HepG2 (cell line): ENCODE data around the gene NISCH. TPM values are rescaled to one million over a fixed set of nuclear protein-coding genes. Genes with fewer than 3 reads are reported as not detected.

Source experiments
- ARHGAP35 ChIP-seq: sonication (generic); formaldehyde crosslinking; IDR thresholded peaks from 2 replicates; pipeline ENCODE4 v1.9.0; 2022; ENCODE audit warnings: mild to moderate bottlenecking, inconsistent platforms, moderate library complexity, missing genetic modification reagents, borderline replicate concordance
- ETS1 ChIP-seq: sonication (generic); formaldehyde crosslinking; IDR thresholded peaks from 2 replicates; pipeline ENCODE4 v1.4.0; 2020; ENCODE audit warnings: missing genetic modification reagents
- ETV5 ChIP-seq: IDR thresholded peaks from 2 replicates; pipeline ENCODE4 v1.6.1; 2018; ENCODE audit warnings: missing biosample characterization, missing genetic modification reagents, inconsistent platforms, borderline replicate concordance
- HOXA5 ChIP-seq: sonication (generic); formaldehyde crosslinking; IDR thresholded peaks from 2 replicates; pipeline ENCODE4 v1.4.0; 2020; ENCODE audit warnings: missing genetic modification reagents
- HOXA9 ChIP-seq: sonication (generic); formaldehyde crosslinking; IDR thresholded peaks from 2 replicates; pipeline ENCODE4 v1.8.1; 2022; ENCODE audit warnings: missing genetic modification reagents, mild to moderate bottlenecking, moderate library complexity, borderline replicate concordance
- IRX3 ChIP-seq: sonication (generic); formaldehyde crosslinking; IDR thresholded peaks from 2 replicates; pipeline ENCODE4 v1.8.1; 2023; ENCODE audit warnings: mild to moderate bottlenecking, low read depth, missing genetic modification reagents, borderline replicate concordance
- MATR3 ChIP-seq: sonication (generic); formaldehyde crosslinking; IDR thresholded peaks from 2 replicates; pipeline ENCODE4 v1.4.0; 2020; ENCODE audit warnings: missing genetic modification reagents
- MED8 ChIP-seq: sonication (generic); formaldehyde crosslinking; IDR thresholded peaks from 2 replicates; pipeline ENCODE4 v1.8.1; 2023; ENCODE audit warnings: mild to moderate bottlenecking, missing genetic modification reagents; ENCODE audit not compliant: insufficient replicate concordance
- ZNF142 ChIP-seq: sonication (generic); formaldehyde crosslinking; IDR thresholded peaks from 2 replicates; pipeline ENCODE4 v1.4.0; 2020; ENCODE audit warnings: missing genetic modification reagents
- ZNF24 ChIP-seq: fragments of 450-650 bp; IDR thresholded peaks from 2 replicates; pipeline ENCODE4 v1.6.1; 2017; ENCODE audit warnings: antibody characterized with exemption, mild to moderate bottlenecking
- ZNF326 ChIP-seq: sonication (generic); formaldehyde crosslinking; IDR thresholded peaks from 2 replicates; pipeline ENCODE4 v1.4.0; 2020; ENCODE audit warnings: missing genetic modification reagents, borderline replicate concordance
- polyA plus RNA-seq, 8 experiments: library from polyadenylated mRNA; depleted of rRNA in 3 of 8; stranded (reverse) in 7 of 8; unstranded in 1 of 8; fragments of >200 nt; fragmentation: Illumina TruSeq in 4 of 8; extraction: Trizol in 4 of 8; gene quantifications; 2 replicates each; pipeline versions ENCODE4 v1.2.1 to v1.2.3, GENCODE V29; 2011 to 2016; ENCODE audit warnings: low read depth in 4 of 8, missing spikeins in 1 of 8, mixed read lengths in 1 of 8; ENCODE audit not compliant: insufficient read depth in 1 of 8
- total RNA-seq, 5 experiments: library from RNA; depleted of rRNA; stranded (reverse); fragments of >200 nt; fragmentation: Illumina TruSeq; extraction: Trizol; gene quantifications; 2 replicates each; pipeline ENCODE4 v1.2.3, GENCODE V29; 2016; ENCODE audit warnings: low read depth in 1 of 5
- TF ChIP-seq, protein P1 (sequence below): sonication (generic); formaldehyde crosslinking; IDR thresholded peaks from 2 replicates; pipeline ENCODE4 v1.8.0; 2023; ENCODE audit warnings: mild to moderate bottlenecking, missing genetic modification reagents
- TF ChIP-seq, protein P2 (sequence below), 2 experiments: sonication (generic) in 1 of 2; formaldehyde crosslinking in 1 of 2; IDR thresholded peaks; 2 replicates each; pipeline versions ENCODE4 v1.4.0 to v1.6.1; 2016 to 2020; ENCODE audit warnings: borderline replicate concordance in 1 of 2, low read depth in 1 of 2, mild to moderate bottlenecking in 1 of 2, missing genetic modification reagents in 1 of 2

Gene NISCH
- total and polyA plus RNA-seq, 2 of the 13 experiments (the other 11 are each of a cell fraction or from before 2014, with no cell fraction given) = 27.0 to 47.6 TPM

- no peak for TF ChIP-seq IRX3 (CRISPR knock-in tag)
- no peak for TF ChIP-seq ARHGAP35
- no peak for TF ChIP-seq MATR3
- TF ChIP-seq, protein P1, sequence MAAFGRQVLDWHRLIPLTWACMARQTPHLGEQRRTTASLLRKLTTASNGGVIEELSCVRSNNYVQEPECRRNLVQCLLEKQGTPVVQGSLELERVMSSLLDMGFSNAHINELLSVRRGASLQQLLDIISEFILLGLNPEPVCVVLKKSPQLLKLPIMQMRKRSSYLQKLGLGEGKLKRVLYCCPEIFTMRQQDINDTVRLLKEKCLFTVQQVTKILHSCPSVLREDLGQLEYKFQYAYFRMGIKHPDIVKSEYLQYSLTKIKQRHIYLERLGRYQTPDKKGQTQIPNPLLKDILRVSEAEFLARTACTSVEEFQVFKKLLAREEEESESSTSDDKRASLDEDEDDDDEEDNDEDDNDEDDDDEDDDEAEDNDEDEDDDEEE (CRISPR knock-in tag) = no peak; the same call in 1 of the 2 replicates
- no peak for TF ChIP-seq ZNF326
- TF ChIP-seq HOXA5 (CRISPR knock-in tag) = no peak
- TF ChIP-seq HOXA9 (CRISPR knock-in tag) = no peak
- 0 out of 2 replicates have a peak, but pooled peaks have one; percentile 13 for TF ChIP-seq ZNF24
- TF ChIP-seq, protein P2, sequence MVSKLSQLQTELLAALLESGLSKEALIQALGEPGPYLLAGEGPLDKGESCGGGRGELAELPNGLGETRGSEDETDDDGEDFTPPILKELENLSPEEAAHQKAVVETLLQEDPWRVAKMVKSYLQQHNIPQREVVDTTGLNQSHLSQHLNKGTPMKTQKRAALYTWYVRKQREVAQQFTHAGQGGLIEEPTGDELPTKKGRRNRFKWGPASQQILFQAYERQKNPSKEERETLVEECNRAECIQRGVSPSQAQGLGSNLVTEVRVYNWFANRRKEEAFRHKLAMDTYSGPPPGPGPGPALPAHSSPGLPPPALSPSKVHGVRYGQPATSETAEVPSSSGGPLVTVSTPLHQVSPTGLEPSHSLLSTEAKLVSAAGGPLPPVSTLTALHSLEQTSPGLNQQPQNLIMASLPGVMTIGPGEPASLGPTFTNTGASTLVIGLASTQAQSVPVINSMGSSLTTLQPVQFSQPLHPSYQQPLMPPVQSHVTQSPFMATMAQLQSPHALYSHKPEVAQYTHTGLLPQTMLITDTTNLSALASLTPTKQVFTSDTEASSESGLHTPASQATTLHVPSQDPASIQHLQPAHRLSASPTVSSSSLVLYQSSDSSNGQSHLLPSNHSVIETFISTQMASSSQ (IDR thresholded peaks at IDR 0.05; ENCODE audit: low read depth) = no peak
- TF ChIP-seq, protein P2 (CRISPR knock-in tag; IDR thresholded peaks at IDR 0.05; ENCODE audit: borderline replicate concordance) = no peak
- no peak for TF ChIP-seq ETV5
- no peak for TF ChIP-seq ZNF142 (CRISPR knock-in tag)
- TF ChIP-seq ETS1 (CRISPR knock-in tag) = no peak
- no peak for TF ChIP-seq MED8 (CRISPR knock-in tag)
Observed at GRCh38 chr3:52446631-52447511, 8.5 kb upstream of the NISCH start (continued).
